ENCODE measurements around the gene ABCB1.

ABCB1 gene

GRCh38 chr7:87604264-87604663 lies 3.6 kb upstream of the ABCB1 start:
- Histone ChIP-seq H3K4me3 (ENCODE audit: low read length) (no peak overlapping the region), H3K27me3 (ENCODE audit: insufficient read depth, low read length) (peaks cover 48% of the 10 kb centered on the region), H3K36me3 (ENCODE audit: insufficient read depth, low read length) (no peaks in the 10 kb centered on the region), H3K9ac (ENCODE audit: low read depth, low read length) (no peak overlapping the region), H3K4me1 (ENCODE audit: insufficient read depth, low read length) (0 out of 2 replicates have a peak, but pooled peaks cover 3% of the 10 kb centered on the region), H3K27ac (ENCODE audit: low read depth, low read length) (no peak overlapping the region), H3K9me3 (ENCODE audit: insufficient read depth, low read depth, low read length) (no peaks in the 10 kb centered on the region)
- 93% methylated on average over 1 of the region's 1 CpG for WGBS

DNA sequence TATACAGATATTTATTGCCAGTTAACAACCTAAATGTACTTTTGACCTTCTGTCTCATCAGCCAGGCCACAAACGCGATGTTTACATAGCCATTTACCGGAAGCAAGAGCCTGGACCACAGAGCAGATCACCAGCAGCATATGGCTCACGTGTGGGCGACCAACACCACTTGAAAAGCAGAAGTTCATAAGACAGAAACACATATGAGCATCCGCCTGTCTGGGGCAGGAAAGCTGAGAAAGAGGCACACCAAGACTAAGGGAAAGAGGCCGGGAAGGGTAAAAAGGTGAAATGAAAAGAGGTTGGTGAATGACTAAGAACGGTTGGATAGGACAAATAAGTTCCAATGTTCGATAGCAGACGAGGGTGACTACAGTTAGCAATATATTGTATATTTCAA lies 1.3 kb downstream of the ABCB1 start:
- 90% methylated on average over 9 of the region's 10 CpGs for WGBS
- Histone ChIP-seq H3K27ac (ENCODE audit: low read depth, low read length) (no peak overlapping the region), H3K4me1 (ENCODE audit: insufficient read depth, low read length) (0 out of 2 replicates have a peak, but pooled peaks cover 3% of the 10 kb centered on the region), H3K9me3 (ENCODE audit: insufficient read depth, low read depth, low read length) (no peaks in the 10 kb centered on the region), H3K9ac (ENCODE audit: low read depth, low read length) (no peak overlapping the region), H3K36me3 (ENCODE audit: insufficient read depth, low read length) (no peaks in the 10 kb centered on the region), H3K4me3 (ENCODE audit: low read length) (no peak overlapping the region), H3K27me3 (ENCODE audit: insufficient read depth, low read length) (peaks cover 73% of the 10 kb centered on the region)

GRCh38 chr7:87598234-87599009 lies 2.3 kb downstream of the ABCB1 start:
- WGBS: 77% methylated on average over 4 of the region's 4 CpGs
- Histone ChIP-seq H3K27me3 (ENCODE audit: insufficient read depth, low read length) (peaks cover 68% of the 10 kb centered on the region), H3K4me3 (ENCODE audit: low read length) (no peak overlapping the region), H3K4me1 (ENCODE audit: insufficient read depth, low read length) (0 out of 2 replicates have a peak, but pooled peaks cover 3% of the 10 kb centered on the region), H3K9ac (ENCODE audit: low read depth, low read length) (no peak overlapping the region), H3K36me3 (ENCODE audit: insufficient read depth, low read length) (no peaks in the 10 kb centered on the region), H3K27ac (ENCODE audit: low read depth, low read length) (no peak overlapping the region), H3K9me3 (ENCODE audit: insufficient read depth, low read depth, low read length) (no peaks in the 10 kb centered on the region)

DNA sequence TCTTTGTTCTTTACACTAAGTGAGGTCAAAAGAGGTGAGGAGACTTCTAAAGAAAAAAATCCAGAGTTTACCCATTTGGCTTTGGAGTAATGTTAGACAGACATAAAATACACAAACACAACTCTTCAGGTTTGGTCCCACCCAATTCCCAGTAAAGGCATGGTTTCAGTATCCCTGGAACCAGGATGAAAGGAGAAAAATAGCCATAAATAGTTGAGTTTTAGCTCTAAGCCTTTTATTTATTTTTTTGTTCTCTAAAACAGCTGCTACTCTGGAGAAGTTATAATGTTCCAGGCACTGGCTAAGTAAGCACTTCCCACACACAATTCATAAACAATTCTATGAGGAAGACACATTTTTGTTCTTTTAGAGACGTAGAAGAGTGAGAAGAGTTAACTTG lies 4.0 kb downstream of the ABCB1 start:
- no peaks in the 10 kb centered on the region for H3K9me3 ChIP-seq (ENCODE audit: insufficient read depth, low read depth, low read length)
- no peak overlapping the region for H3K27ac ChIP-seq (ENCODE audit: low read depth, low read length)
- H3K36me3 ChIP-seq (ENCODE audit: insufficient read depth, low read length): no peaks in the 10 kb centered on the region
- 89% methylated on average over 1 of the region's 1 CpG for WGBS
- no peak overlapping the region for H3K4me3 ChIP-seq (ENCODE audit: low read length)
- H3K27me3 ChIP-seq (ENCODE audit: insufficient read depth, low read length): peaks cover 53% of the 10 kb centered on the region
- H3K4me1 ChIP-seq (ENCODE audit: insufficient read depth, low read length): 0 out of 2 replicates have a peak, but pooled peaks cover 3% of the 10 kb centered on the region
- H3K9ac ChIP-seq (ENCODE audit: low read depth, low read length): no peak overlapping the region

- H3K4me1 ChIP-seq (ENCODE audit: insufficient read depth, low read length): 0 out of 2 replicates have a peak, but pooled peaks cover 3% of the 10 kb centered on the region
These were observed 4.5 kb downstream of the ABCB1 start for GRCh38 chr7:87596136-87596535.

DNA sequence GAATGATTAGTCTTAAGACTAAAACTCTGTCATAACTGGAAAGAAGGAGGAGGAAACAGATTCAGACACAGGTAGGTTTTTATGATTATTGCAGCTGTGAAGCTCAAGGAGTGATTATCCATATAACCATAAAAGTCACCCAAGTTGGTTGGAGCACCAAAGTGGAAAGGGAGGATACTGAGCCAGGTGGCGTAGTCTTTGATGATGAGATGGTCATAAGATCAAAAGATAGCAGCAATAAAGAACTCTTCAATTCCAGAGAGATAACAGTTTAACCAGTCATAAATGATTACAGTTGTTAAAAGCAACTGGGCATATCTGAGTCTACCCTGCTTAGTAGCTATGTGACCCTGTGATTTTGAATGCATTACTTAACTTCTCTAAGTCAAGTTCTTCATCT lies 8.4 kb downstream of the ABCB1 start:
- H3K36me3 ChIP-seq (ENCODE audit: insufficient read depth, low read length): no peaks in the 10 kb centered on the region
- H3K4me1 ChIP-seq (ENCODE audit: insufficient read depth, low read length): no peaks in the 10 kb centered on the region
- H3K9ac ChIP-seq (ENCODE audit: low read depth, low read length): no peak overlapping the region
- WGBS: 100% methylated on average over 1 of the region's 1 CpG
- peaks cover 10% of the 10 kb centered on the region for H3K27me3 ChIP-seq (ENCODE audit: insufficient read depth, low read length)
- no peak overlapping the region for H3K4me3 ChIP-seq (ENCODE audit: low read length)
- H3K27ac ChIP-seq (ENCODE audit: low read depth, low read length): no peak overlapping the region
- no peaks in the 10 kb centered on the region for H3K9me3 ChIP-seq (ENCODE audit: insufficient read depth, low read depth, low read length)

More at GRCh38 chr7:87596136-87596535, 4.5 kb downstream of the ABCB1 start:
- H3K27me3 ChIP-seq (ENCODE audit: insufficient read depth, low read length): peaks cover 47% of the 10 kb centered on the region
- no peak overlapping the region for H3K4me3 ChIP-seq (ENCODE audit: low read length)
- WGBS: 82% methylated on average over 1 of the region's 1 CpG
- no peaks in the 10 kb centered on the region for H3K36me3 ChIP-seq (ENCODE audit: insufficient read depth, low read length)
- no peaks in the 10 kb centered on the region for H3K9me3 ChIP-seq (ENCODE audit: insufficient read depth, low read depth, low read length)
- no peak overlapping the region for H3K27ac ChIP-seq (ENCODE audit: low read depth, low read length)
- no peak overlapping the region for H3K9ac ChIP-seq (ENCODE audit: low read depth, low read length)

DNA sequence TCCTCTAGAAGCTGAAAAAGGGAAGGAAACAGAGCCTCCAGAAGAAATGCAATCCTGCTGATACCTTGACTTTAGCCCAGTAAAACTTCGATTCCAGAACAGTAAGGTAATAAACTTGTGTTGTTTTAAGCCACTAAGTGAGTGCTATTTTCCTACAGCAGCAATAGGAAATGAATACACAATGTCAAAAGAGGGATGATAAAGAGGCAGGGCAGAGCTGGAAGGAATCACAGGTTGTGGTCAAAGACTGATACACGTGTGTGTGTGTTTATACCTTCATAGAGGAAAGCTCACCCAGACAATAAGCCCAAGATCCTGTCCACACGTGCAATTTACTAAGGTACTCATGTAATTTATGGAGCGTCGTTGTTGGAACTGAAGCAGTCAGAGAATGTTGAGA lies 9.5 kb downstream of the ABCB1 start:
- Histone ChIP-seq H3K36me3 (ENCODE audit: insufficient read depth, low read length) (no peaks in the 10 kb centered on the region), H3K4me1 (ENCODE audit: insufficient read depth, low read length) (no peaks in the 10 kb centered on the region)

GRCh38 chr7:87590578-87590977 lies 10.1 kb downstream of the ABCB1 start:
- Histone ChIP-seq H3K4me3 (ENCODE audit: low read length) (no peak overlapping the region), H3K36me3 (ENCODE audit: insufficient read depth, low read length) (no peaks in the 10 kb centered on the region), H3K27me3 (ENCODE audit: insufficient read depth, low read length) (no peaks in the 10 kb centered on the region), H3K27ac (ENCODE audit: low read depth, low read length) (no peak overlapping the region), H3K9me3 (ENCODE audit: insufficient read depth, low read depth, low read length) (no peaks in the 10 kb centered on the region), H3K9ac (ENCODE audit: low read depth, low read length) (no peak overlapping the region), H3K4me1 (ENCODE audit: insufficient read depth, low read length) (no peaks in the 10 kb centered on the region)

More for the DNA sequence above, 9.5 kb downstream of the ABCB1 start:
- no peaks in the 10 kb centered on the region for H3K9me3 ChIP-seq (ENCODE audit: insufficient read depth, low read depth, low read length)
- H3K27me3 ChIP-seq (ENCODE audit: insufficient read depth, low read length): no peaks in the 10 kb centered on the region
- no peak overlapping the region for H3K9ac ChIP-seq (ENCODE audit: low read depth, low read length)
- no peak overlapping the region for H3K4me3 ChIP-seq (ENCODE audit: low read length)
- WGBS: 82% methylated on average over 5 of the region's 5 CpGs
- H3K27ac ChIP-seq (ENCODE audit: low read depth, low read length): no peak overlapping the region

DNA sequence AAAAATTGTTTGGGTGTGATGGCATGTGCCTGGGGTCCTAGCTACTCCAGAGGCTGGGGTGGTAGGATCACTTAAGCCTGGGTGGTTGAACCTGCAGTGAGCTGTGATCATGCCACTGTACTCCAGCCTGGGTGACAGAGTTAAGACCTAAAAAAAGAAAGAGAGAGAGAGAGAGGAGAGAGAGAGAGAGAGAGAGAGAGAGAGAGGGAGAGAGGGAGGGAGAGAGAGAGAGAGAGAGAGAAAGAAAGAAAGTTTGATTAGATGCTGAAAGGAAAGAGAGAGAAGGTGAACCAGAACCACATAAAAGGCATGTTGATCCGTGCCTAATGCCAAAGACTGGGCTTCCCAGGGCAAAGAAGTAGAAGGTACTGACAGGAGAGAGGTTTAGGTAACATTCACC lies 11.1 kb downstream of the ABCB1 start:
- H3K36me3 ChIP-seq (ENCODE audit: insufficient read depth, low read length): no peaks in the 10 kb centered on the region
- WGBS: 73% methylated on average over 1 of the region's 1 CpG
- no peak overlapping the region for H3K9ac ChIP-seq (ENCODE audit: low read depth, low read length)
- H3K4me1 ChIP-seq (ENCODE audit: insufficient read depth, low read length): no peaks in the 10 kb centered on the region
- H3K27ac ChIP-seq (ENCODE audit: low read depth, low read length): no peak overlapping the region
- H3K4me3 ChIP-seq (ENCODE audit: low read length): no peak overlapping the region
- no peaks in the 10 kb centered on the region for H3K9me3 ChIP-seq (ENCODE audit: insufficient read depth, low read depth, low read length)
- H3K27me3 ChIP-seq (ENCODE audit: insufficient read depth, low read length): no peaks in the 10 kb centered on the region

DNA sequence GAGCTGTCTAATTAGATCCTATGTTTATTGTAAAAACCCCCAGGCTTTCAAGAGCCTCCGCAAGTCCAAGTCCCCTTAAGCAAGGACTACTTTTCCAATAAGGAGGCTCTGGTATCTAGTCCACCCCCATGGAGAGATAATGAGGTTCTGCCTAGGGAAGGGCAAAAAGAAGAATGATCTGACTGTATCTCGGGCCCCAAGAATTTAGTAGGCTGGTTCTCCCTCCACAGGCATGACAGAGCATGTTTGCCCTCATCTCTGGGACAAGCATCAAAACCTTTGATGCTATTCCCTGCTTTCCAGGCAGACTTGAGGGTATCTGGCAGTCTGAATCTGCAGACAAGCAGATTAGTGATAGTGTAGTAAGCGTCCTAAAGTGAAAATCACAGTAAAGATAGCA lies 19.0 kb downstream of the ABCB1 start:
- Histone ChIP-seq H3K9ac (ENCODE audit: low read depth, low read length) (no peak overlapping the region), H3K36me3 (ENCODE audit: insufficient read depth, low read length) (no peaks in the 10 kb centered on the region), H3K4me3 (ENCODE audit: low read length) (no peak overlapping the region), H3K9me3 (ENCODE audit: insufficient read depth, low read depth, low read length) (no peaks in the 10 kb centered on the region), H3K27ac (ENCODE audit: low read depth, low read length) (no peak overlapping the region), H3K4me1 (ENCODE audit: insufficient read depth, low read length) (peaks cover 8% of the 10 kb centered on the region; the same call in 1 of the 2 replicates), H3K27me3 (ENCODE audit: insufficient read depth, low read length) (no peaks in the 10 kb centered on the region)
- 90% methylated on average over 3 of the region's 3 CpGs for WGBS

DNA sequence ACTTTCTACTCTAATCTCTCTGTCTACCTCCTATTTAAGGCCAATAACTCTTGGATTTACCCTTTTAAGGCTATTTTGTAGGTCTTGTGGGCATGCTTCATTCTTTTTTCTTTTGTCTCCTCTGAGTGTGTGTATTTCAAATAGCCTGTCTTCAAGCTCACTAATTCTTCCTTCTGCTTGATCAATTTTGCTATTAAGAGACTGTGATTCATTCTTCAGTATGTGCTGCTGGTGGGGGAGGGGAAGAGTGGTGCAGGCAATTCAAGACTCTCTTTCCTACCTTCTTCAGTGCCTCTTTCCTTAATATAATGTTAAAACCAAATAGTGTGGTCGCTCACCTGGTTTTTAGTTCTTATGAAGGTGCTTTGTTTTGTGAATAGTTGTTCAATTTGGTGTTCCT lies 20.0 kb downstream of the ABCB1 start:
- Histone ChIP-seq H3K36me3 (ENCODE audit: insufficient read depth, low read length) (no peaks in the 10 kb centered on the region), H3K27me3 (ENCODE audit: insufficient read depth, low read length) (no peaks in the 10 kb centered on the region), H3K9ac (ENCODE audit: low read depth, low read length) (no peak overlapping the region), H3K9me3 (ENCODE audit: insufficient read depth, low read depth, low read length) (no peaks in the 10 kb centered on the region), H3K4me3 (ENCODE audit: low read length) (no peak overlapping the region), H3K4me1 (ENCODE audit: insufficient read depth, low read length) (peaks cover 8% of the 10 kb centered on the region; the same call in 1 of the 2 replicates), H3K27ac (ENCODE audit: low read depth, low read length) (no peak overlapping the region)
- WGBS: 86% methylated on average over 1 of the region's 1 CpG
